OCI-LY7 (cell line): Measurements from ENCODE around the gene MERTK. TPM values are rescaled to one million over a fixed set of nuclear protein-coding genes. Genes with fewer than 3 reads are reported as not detected.

Source experiments
- BruUV-seq: library from RNA; stranded (reverse); fragments of 400-500 nt; replicated peaks from 2 replicates; lab custom pipeline; 2021; lab: Mats Ljungman, UMichigan
- CTCF ChIA-PET: fragments of 300-600 bp; sonication (Branson Sonifier 250); formaldehyde crosslinking; loops from one replicate; lab custom pipeline; 2022; ENCODE audit warnings: antibody characterized with exemption; ENCODE audit not compliant: unreplicated experiment; lab: Charles Lee
- POLR2A ChIA-PET: fragments of 300-600 bp; sonication (Branson Sonifier 250); formaldehyde crosslinking; loops from one replicate; lab custom pipeline; 2022; ENCODE audit warnings: antibody characterized with exemption; lab: Charles Lee
- DNase-seq: peaks from one replicate; pipeline ENCODE4 v3.0.0-alpha.2; 2015; ENCODE audit warnings: low spot score
- H2AFZ ChIP-seq: fragments of 200-600 bp; sonication (generic), shearing (Covaris generic); 2 replicates; pipeline ENCODE4 v1.6.1; 2014; ENCODE audit warnings: mild to moderate bottlenecking, antibody characterized with exemption, low read length, moderate library complexity
- H3K27ac ChIP-seq: fragments of 200-600 bp; sonication (generic); 2 replicates; pipeline ENCODE4 v1.5.1; 2014; ENCODE audit warnings: mixed run types, low read depth, mild to moderate bottlenecking, moderate library complexity, low read length, inconsistent platforms; ENCODE audit not compliant: poor library complexity, severe bottlenecking
- H3K36me3 ChIP-seq: fragments of 200-600 bp; sonication (generic); 2 replicates; pipeline ENCODE4 v1.6.1; 2014; ENCODE audit warnings: mild to moderate bottlenecking, antibody characterized with exemption, low read length, moderate library complexity, mixed read lengths; ENCODE audit not compliant: insufficient read depth
- H3K4me1 ChIP-seq: fragments of 200-600 bp; sonication (generic); 2 replicates; pipeline ENCODE4 v1.5.1; 2014; ENCODE audit warnings: mild to moderate bottlenecking, low read length; ENCODE audit not compliant: insufficient read depth, poor library complexity, severe bottlenecking
- H3K4me2 ChIP-seq: fragments of 200-600 bp; sonication (generic); 2 replicates; pipeline ENCODE4 v1.6.1; 2014; ENCODE audit warnings: mild to moderate bottlenecking, low read length
- H3K4me3 ChIP-seq: fragments of 200-600 bp; sonication (generic); 2 replicates; pipeline ENCODE4 v1.5.1; 2014; ENCODE audit warnings: mild to moderate bottlenecking, low read depth, low read length; ENCODE audit not compliant: poor library complexity, severe bottlenecking
- H3K79me2 ChIP-seq: fragments of 200-600 bp; sonication (generic); 2 replicates; pipeline ENCODE4 v1.6.1; 2016; ENCODE audit warnings: low read depth, mild to moderate bottlenecking, low read length, moderate library complexity, mixed read lengths; ENCODE audit not compliant: insufficient read depth
- H3K9me2 ChIP-seq: fragments of 200-600 bp; sonication (generic); 2 replicates; pipeline ENCODE4 v1.6.1; 2016; ENCODE audit warnings: mild to moderate bottlenecking, low read length, mixed read lengths; ENCODE audit not compliant: insufficient read depth
- H3K9me3 ChIP-seq: fragments of 200-600 bp; sonication (generic); 2 replicates; pipeline ENCODE4 v1.6.1; 2014; ENCODE audit warnings: mild to moderate bottlenecking, mixed run types, low read length, mixed read lengths
- H4K20me1 ChIP-seq: fragments of 200-600 bp; sonication (generic); 2 replicates; pipeline ENCODE4 v1.6.1; 2014; ENCODE audit warnings: mild to moderate bottlenecking, antibody characterized with exemption, low read length, moderate library complexity, mixed read lengths; ENCODE audit not compliant: insufficient read depth
- EZH2phosphoT487 ChIP-seq: fragments of 200-600 bp; sonication (generic); IDR thresholded peaks from 2 replicates; pipeline ENCODE4 v1.6.1; 2018; ENCODE audit warnings: low read depth, borderline replicate concordance, mild to moderate bottlenecking, mixed run types, antibody characterized with exemption, low read length, moderate library complexity, mixed read lengths
- intact Hi-C: fragments of 100-400 bp; cut with micrococcal nuclease; formaldehyde crosslinking; loops from one replicate; pipeline ENCODE4 v1.10.0; 2022; ENCODE audit not compliant: unreplicated experiment
- total RNA-seq, 2 experiments: library from RNA; depleted of rRNA in 1 of 2; stranded (reverse); fragments of >200 nt in 1 of 2; shearing (Covaris generic) in 1 of 2; gene quantifications; 2 replicates each; pipeline ENCODE4 v1.2.3, GENCODE V29; 2014 to 2022
- TF ChIP-seq, protein P1 (sequence below): fragments of 200-600 bp; sonication (generic); conservative IDR thresholded peaks from 2 replicates; pipeline ENCODE4 v1.5.1; 2014; ENCODE audit warnings: mild to moderate bottlenecking, antibody characterized with exemption, low read length, moderate library complexity, mixed read lengths

Gene MERTK
- total RNA-seq, 2 experiments from 2014 or later: 0.38 TPM; not detected in 1

DNA sequence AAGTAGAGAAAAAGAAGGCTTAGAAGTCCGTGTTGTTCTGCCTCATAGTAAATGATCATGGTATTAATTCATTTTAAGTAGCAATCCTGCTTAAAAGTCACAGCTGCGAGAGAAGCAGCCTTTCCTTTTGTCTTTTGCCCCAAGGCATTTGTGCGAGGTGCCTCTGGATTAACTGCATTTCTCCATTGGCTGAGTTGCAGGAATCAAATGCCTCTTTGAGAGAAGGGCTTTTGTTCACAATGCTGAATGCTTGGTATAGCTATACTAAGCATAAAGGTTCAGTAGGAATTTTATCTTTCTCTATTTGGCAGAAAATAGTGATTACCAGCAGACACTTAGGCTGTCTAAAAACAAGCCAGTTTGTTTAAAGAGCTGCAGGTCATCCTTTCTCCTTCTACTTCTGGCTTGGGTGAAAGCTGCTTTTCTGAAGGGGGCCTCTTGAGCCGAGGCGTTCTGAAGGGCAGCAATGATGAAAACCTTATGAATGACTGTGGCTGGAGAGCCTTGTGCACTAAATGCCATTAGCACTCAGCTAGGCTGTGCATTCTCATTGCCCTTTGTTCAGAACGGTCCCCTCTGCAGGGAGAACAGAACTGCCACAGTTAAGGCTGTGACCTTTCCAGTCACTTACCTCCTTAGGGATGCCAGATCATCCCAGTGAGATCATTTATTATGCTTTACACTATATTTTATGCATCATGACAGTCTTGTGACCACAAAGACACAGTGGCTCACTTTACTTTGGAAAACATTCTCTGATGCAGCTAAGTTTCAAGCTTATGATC, 87.9 kb downstream of the MERTK start:
- H3K9me3 ChIP-seq: no peaks in the 10 kb centered on the region
- no peak overlapping the region for H3K4me2 ChIP-seq
- no peaks in the 10 kb centered on the region for H4K20me1 ChIP-seq
- BruUV-seq: no TSS peak
- ChIA-PET POLR2A (interaction anchor here (0.6 kb wide), 1 partner anchor 12 kb away, joined by 5 read pairs; no protein-coding TSS in a partner anchor), CTCF (no interaction called here)
- H3K4me1 ChIP-seq: no peaks in the 10 kb centered on the region
- H3K27ac ChIP-seq: no peak overlapping the region
- intact Hi-C loops: no loop called here
- no peak overlapping the region for H3K4me3 ChIP-seq
- DNase-seq: no peak
- no peak overlapping the region for H2AFZ ChIP-seq
- H3K9me2 ChIP-seq: no peaks in the 10 kb centered on the region
- H3K36me3 ChIP-seq: no peaks in the 10 kb centered on the region
- TF ChIP-seq, protein P1, sequence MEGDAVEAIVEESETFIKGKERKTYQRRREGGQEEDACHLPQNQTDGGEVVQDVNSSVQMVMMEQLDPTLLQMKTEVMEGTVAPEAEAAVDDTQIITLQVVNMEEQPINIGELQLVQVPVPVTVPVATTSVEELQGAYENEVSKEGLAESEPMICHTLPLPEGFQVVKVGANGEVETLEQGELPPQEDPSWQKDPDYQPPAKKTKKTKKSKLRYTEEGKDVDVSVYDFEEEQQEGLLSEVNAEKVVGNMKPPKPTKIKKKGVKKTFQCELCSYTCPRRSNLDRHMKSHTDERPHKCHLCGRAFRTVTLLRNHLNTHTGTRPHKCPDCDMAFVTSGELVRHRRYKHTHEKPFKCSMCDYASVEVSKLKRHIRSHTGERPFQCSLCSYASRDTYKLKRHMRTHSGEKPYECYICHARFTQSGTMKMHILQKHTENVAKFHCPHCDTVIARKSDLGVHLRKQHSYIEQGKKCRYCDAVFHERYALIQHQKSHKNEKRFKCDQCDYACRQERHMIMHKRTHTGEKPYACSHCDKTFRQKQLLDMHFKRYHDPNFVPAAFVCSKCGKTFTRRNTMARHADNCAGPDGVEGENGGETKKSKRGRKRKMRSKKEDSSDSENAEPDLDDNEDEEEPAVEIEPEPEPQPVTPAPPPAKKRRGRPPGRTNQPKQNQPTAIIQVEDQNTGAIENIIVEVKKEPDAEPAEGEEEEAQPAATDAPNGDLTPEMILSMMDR: no peak
- no peak for TF ChIP-seq EZH2phosphoT487
- no peaks in the 10 kb centered on the region for H3K79me2 ChIP-seq

DNA sequence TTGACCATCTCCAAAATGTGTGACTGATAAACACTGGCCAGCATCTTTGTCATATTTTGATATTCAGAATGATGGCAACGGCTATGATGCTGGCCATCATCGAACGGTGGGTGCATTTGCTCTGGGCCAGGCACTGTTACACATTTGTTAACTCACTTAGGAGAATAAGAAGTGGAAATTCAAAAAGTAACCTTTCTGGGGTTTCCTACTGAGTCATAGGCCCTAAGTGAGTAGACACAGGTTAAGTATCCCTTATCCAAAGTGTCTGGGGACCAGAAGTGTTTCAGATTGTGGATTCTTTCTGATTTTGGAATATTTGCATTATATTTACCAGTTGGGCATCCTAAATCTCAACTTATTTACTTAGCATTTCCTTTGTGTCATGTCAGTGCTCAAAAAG, 92.0 kb downstream of the MERTK start:
- TF ChIP-seq, protein P1: no peak
- TF ChIP-seq EZH2phosphoT487: no peak
- BruUV-seq: no TSS peak
- no peak overlapping the region for H3K4me3 ChIP-seq
- CTCF ChIA-PET: no interaction called here
- H3K36me3 ChIP-seq: no peaks in the 10 kb centered on the region
- no peaks in the 10 kb centered on the region for H4K20me1 ChIP-seq
- H3K4me1 ChIP-seq: no peaks in the 10 kb centered on the region
- POLR2A ChIA-PET: no interaction called here
- no peak overlapping the region for H3K27ac ChIP-seq
- DNase-seq: no peak
- no peak overlapping the region for H2AFZ ChIP-seq
- H3K4me2 ChIP-seq: no peak overlapping the region
- H3K9me3 ChIP-seq: no peaks in the 10 kb centered on the region
- intact Hi-C loops: no loop called here
- no peaks in the 10 kb centered on the region for H3K79me2 ChIP-seq
- no peaks in the 10 kb centered on the region for H3K9me2 ChIP-seq

DNA sequence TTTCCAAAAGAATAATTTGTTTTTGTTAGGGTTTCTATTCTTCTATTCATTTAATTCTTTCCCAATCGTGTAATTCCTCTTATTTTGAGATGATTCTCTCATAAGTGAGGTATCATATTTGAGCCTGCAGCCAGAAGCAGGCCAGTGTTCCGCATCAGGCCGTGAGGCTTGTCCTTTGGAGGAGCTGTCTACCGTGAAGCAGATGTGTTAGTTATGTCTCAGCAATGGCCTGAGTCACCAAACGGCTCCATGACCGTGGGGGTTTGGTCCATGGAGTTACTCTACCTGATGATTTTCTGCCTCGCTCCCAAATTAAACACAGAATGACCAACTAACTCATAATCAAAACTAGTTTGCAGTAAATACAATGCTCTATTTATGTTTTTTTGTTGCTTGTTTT, 92.4 kb downstream of the MERTK start:
- H4K20me1 ChIP-seq: no peaks in the 10 kb centered on the region
- H3K4me1 ChIP-seq: no peaks in the 10 kb centered on the region
- no peak overlapping the region for H3K4me3 ChIP-seq
- ChIA-PET POLR2A (interaction anchor here (0.9 kb wide), 1 partner anchor 9 kb away, joined by 3 read pairs; no protein-coding TSS in a partner anchor), CTCF (no interaction called here)
- no TSS peak for BruUV-seq
- H3K9me3 ChIP-seq: no peaks in the 10 kb centered on the region
- TF ChIP-seq EZH2phosphoT487: no peak
- TF ChIP-seq, protein P1: no peak
- H3K4me2 ChIP-seq: no peak overlapping the region
- H3K79me2 ChIP-seq: no peaks in the 10 kb centered on the region
- no peaks in the 10 kb centered on the region for H3K9me2 ChIP-seq
- H3K27ac ChIP-seq: no peak overlapping the region
- intact Hi-C loops: no loop called here
- H3K36me3 ChIP-seq: no peaks in the 10 kb centered on the region
- no peak overlapping the region for H2AFZ ChIP-seq
- DNase-seq: no peak
